HG03442 (cell line): Measurements from ENCODE around the gene POLR2L.

ENCODE experiments used
- ATAC-seq: cut with Tn5 transposase; IDR thresholded peaks from one replicate; pipeline ENCODE4 v1.9.1; 2021; ENCODE audit warnings: mild to moderate bottlenecking, moderate library complexity; ENCODE audit not compliant: unreplicated experiment

The POLR2L gene

DNA sequence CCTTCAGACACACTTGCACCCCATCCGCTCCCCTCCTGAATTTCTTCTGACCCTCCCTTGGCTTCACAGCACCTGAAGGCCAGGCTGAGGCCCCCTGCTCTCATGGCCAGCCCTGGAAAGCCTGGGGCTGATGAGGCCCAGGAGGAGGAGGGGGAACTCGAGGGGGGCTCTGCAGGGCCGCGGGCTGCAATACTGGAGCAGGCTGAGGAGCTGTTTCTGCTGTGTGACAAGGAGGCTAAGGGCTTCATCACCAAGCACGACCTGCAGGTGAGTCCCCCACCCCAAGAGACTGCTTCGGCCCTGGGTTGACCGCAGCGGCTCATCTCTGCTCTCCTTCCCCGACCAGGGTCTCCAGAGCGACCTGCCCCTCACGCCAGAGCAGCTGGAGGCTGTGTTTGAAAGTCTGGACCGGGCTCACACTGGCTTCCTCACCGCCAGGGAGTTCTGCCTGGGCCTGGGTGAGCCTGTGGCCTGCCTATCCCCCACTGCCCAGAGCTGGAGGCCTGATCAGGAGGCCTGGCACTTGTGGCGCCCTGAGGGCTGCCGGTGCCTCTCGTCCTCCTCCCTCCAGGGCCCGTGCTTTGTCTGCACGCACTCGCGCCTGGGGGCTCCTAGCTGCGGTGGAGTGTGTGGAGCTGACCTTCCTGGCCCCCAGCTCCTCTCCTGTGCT is 13.7 kb downstream of the POLR2L start:
- ATAC-seq: no peak

DNA sequence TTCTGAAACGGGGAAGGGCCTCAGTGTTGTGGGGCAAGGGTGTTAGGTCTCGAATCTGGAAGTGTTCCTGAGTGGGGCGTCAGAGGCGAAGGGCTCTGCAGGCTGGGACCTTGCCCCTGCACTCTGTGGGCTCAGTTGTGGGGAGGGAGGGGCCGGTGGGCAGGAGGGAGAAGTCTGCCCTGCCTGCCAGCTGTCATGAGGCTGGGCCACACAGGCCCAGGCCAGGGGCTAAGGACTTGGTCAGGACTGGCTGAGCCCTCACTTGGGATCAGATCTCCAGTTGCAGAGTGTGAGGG is 14.5 kb downstream of the POLR2L start, which contains the start of gene CRACR2B:
Gene CRACR2B, plus strand, starts transcription at position 23 of the 296 bp plus-strand sequence. CDS start 689 bp downstream, outside the sequence.
- no peak for ATAC-seq

DNA sequence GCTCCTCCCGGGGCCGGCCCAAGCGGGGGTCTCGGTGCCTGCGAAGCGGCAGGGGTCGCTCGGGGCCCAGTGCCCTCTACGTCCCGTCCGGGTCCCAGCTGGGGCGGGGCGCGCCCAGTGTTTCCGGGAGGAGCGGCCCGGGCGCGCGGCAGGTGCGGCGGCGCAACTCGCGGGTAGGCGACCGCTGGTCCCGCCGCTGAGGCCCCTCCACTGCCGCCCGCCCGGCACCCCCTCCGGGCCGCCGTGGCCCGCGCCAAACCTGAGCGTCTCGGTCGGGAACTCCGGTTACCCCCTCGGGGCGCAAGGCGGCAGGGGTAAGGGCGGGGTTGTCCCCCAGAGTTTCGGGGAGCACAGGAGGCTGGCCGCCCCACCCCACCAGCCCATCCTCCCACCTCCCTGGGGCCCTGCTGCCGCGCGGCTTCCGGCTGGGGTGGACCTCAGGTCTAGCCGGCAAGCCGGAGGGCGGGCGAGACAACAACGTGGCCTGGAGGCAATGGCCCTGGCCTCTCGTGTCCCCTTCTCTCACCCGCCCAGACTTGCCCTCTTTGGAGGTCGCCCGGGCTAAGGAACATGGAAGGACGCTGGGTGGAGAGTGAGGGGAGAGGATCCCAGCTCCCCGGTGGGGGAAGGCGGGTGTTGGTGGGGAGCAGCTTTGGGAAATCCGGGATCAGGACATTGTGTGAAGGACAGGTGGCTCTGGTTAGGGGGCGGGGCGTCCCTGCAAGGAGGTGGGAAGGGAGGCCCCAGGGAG is 15.0 kb downstream of the POLR2L start:
- no peak for ATAC-seq

DNA sequence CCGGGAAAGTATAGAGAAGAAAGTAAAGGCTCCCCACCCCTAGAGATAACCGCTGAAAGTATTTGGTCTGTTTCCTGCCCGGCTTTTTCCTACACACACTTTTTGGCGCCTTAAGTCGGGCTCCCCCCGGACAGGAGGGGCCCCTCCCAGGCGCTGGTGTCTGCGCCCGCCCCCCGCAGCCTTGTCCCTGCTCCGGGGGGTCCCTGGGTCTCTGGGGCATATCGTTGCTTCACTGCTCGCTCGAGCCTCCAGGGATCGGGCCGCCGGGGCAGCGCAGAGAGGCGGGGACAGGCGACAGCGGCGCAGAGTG is 15.5 kb downstream of the POLR2L start:
- no peak for ATAC-seq

DNA sequence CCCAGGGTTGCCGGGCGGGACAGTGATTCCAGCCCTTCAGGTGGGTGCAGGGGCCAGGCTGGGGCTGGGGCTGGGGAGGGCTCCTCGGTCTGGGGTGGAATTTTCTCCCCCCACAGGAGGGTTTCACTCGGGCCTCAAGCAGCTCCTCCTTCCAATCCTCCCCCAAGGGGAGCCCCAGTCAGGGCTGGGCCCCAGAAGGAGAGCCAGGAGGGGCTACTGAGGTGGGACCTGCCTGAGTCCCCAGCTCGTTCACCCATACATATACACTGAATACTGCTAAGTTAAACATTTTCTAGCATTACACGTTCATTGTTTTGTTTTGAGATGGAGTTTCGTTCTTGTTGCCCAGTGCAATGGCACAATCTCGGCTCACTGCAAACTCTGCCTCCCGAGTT is 16.1 kb downstream of the POLR2L start:
- ATAC-seq: no peak

DNA sequence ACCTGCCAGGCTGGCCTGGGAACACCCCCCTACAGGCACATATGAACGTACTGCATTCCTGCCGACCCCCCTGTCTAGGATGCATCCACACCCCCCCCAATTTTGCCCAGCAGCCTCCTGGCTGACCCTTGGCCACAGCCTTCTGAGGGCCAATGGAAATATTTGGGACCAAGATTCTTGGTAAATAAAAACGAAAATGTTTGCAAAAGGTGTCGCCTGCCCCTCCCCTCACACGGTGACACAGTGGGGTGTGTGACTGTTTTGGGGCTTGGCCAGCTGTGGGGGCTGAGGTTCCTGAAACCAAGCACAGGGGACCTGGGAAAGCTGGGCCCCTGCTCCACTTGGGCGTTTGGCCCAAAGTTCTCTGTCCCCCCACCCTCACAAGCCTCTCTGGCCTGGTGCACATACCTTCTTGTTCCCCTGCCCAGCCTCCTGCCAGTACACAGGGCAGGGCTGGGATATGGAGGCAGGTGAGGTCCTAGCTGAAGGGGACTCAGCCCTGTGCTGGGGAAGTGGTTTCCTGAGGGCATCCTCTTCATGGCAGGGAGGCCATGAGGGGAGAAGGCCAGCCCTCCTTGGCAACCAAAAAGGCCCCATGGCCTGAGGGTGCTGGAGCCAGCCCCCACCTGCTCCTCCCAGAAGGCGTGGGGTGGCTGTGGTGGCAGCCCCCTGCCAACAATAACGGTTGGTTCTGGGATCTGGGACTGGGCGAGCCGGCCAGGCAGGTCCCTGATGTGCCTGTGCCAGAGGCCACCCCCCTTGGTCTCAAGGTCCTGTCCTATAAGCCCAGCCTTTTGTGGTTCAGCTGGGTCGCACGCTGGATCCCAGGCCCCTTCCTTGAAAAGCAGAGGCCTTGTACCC is 16.7 kb downstream of the POLR2L start:
- no peak for ATAC-seq

DNA sequence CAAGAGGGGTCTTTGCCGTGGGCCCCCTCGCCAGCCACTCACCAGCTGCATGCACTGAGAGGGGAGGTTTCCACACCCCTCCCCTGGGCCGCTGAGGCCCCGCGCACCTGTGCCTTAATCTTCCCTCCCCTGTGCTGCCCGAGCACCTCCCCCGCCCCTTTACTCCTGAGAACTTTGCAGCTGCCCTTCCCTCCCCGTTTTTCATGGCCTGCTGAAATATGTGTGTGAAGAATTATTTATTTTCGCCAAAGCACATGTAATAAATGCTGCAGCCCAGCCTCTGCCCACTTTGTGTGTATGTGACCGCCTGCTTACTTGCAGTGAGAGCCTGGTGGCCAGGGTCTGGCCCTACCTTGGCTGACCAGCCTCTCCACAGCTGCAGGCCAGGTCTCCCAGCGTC is 17.4 kb downstream of the POLR2L start:
- ATAC-seq: no peak

DNA sequence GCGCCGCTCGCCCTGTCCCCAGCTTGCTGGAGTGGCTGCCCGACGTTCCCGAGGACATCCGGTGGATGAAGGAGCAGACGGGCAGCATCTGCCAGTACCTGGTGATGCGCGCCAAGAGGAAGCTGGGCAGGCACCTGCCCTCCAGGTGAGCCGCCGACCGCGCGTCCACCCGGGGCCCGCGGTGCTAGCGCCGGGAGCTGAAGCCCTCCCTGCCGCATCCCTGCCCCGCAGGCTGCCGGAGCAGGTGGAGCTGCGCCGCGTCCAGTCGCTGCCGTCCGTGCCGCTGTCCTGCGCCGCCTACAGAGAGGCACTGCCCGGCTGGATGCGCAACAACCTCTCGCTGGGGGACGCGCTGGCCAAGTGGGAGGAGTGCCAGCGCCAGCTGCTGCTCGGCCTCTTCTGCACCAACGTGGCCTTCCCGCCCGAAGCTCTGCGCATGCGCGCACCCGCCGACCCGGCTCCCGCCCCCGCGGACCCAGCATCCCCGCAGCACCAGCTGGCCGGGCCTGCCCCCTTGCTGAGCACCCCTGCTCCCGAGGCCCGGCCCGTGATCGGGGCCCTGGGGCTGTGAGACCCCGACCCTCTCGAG is 17.9 kb downstream of the POLR2L start:
- ATAC-seq: no peak

DNA sequence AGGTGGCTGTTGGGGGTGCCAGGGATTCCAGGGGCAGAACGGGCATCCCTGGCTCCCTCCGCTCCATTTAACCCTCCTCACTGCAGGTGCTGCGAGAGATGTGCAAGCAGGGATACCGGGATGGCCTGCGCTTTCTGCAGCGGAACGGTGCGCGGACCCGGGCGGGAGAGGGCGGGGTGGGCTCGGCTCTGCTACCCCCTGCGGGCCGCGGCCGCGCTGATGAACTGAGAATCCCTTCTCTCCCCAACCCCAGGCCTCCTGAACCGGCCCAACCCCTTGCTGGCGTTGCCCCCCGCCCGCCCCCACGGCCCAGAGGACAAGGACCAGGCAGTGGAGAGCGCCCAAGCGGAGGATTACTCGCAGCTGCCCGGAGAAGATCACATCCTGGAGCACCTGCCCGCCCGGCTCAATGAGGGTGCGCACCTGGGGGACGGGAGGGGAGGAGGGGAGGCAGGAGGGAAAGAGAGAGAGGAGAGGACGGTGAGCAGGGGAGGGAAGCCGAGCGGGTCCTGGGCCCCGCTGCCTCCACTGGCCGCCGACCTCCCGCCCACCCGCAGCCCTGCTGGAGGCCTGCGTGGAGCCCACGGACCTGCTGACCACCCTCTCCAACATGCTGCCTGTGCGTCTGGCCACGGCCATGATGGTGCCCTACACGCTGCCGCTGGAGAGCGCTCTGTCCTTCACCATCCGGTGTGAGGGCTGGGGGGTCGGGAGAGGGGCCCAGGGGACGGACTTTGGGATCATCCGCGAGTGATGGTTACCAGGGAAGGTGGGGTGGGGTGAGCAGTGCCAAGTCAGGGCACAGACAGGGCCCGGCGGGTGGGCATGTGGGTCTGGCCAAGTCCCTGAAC is 18.7 kb downstream of the POLR2L start:
- no peak for ATAC-seq

DNA sequence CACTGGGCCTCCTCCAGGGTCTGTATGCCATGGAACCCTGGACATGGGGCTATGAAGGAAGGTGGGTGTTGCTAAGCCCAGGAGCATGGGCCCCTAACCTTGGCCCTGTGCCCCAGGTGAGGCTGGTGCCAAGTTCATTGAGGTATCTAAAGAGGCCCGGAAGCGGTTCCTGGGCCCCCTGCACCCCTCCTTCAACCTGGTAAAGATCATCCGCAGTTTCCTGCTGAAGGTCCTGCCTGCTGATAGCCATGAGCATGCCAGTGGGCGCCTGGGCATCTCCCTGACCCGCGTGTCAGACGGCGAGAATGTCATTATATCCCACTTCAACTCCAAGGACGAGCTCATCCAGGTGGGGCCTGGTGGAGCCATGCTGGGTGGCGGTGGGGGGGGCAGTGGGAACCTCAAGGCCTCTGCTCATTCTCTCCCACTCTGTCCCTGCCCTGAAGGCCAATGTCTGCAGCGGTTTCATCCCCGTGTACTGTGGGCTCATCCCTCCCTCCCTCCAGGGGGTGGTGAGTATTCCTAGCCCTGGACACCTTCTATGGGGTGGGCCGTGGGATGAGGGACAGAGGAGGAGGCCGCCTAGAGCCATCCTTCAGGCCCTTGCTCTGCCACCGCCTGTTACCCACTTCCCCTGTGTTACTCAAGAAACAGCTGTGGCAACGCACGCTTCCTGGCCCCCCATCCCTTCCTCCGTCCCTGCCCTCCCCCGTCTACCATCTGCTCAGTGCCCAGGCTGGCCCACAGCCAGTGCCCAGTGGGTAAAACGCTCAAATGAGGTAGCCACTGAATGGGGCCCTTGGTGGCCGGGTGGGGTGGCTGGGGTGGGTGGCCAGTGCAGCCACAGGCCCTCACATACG is 20.6 kb downstream of the POLR2L start:
- ATAC-seq: no peak

DNA sequence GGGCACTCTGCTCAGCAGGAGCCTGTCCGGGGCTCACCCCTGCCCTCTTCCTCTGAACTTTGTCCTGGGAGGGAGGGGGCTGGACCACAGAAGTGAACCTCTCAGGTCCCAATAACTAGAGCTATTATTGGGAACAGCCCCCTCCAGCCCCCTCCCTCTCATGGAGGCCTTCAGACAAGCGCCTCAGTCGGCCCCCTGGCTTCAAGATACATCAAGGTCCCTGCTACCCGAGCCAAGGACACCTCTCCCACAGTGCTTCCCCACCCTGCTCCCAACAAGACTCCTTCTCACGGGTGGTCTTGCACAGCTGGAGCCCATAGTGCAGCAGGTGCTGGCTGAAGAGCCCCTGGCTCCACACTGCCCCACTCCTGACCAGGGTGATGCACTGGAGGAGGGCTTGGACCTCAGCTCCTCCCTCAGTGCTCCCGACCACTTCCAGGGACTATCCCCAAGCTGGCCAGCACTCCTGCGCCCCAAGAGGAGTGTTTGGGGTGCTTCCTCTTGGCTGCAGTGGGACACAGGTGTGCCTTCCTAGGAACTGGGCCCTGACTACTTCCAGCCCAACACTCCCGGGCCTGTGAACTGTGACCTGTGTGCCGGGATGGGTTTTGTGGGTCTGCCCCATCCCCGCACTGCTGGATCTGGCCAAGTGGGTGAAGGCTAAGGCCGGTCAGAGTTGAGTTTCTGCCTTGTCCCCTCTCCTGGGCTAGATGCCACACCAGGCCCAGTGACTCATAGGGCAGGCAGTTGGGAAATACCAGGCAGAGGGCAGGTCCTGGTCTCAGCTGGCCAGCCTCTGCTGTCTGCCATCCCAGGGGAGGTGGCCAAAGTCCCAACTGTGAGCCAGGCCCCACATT is 21.4 kb downstream of the POLR2L start:
- no peak for ATAC-seq

DNA sequence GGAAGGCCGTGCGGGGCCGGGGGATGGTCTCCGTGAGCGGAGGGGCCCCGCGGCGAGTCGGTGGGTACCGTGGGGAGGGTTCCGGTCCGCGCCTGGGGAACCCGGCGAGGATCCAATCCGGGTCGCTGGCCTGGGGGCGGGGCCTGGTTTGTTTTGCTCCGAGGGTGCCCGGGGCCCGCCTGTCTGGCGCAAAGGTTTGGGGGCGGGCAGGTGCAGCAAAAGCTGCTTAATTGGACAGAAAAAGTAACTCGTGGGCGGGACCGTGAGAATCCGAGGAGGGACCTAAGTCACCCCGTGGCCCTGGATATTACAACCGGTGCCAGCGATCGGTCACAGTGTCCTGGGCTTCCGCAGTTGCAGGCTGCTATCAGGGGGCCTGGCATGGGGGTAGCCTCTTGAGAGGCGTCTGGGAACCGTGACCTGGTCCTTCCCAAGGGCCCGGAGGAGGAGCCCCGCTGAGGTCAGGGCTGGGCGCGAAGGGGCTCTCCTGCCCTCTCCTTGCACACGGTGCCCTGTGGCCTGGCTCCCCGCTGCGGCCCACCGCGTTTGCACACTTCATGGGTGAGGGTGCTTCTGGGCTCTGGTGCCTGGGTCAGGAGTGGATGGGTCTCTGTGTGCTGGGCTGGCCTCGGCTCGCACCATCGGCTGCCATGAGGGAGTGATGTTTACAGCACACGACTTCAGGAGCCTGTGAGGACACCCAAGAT is 22.2 kb downstream of the POLR2L start:
- peak; percentile 53 for ATAC-seq

DNA sequence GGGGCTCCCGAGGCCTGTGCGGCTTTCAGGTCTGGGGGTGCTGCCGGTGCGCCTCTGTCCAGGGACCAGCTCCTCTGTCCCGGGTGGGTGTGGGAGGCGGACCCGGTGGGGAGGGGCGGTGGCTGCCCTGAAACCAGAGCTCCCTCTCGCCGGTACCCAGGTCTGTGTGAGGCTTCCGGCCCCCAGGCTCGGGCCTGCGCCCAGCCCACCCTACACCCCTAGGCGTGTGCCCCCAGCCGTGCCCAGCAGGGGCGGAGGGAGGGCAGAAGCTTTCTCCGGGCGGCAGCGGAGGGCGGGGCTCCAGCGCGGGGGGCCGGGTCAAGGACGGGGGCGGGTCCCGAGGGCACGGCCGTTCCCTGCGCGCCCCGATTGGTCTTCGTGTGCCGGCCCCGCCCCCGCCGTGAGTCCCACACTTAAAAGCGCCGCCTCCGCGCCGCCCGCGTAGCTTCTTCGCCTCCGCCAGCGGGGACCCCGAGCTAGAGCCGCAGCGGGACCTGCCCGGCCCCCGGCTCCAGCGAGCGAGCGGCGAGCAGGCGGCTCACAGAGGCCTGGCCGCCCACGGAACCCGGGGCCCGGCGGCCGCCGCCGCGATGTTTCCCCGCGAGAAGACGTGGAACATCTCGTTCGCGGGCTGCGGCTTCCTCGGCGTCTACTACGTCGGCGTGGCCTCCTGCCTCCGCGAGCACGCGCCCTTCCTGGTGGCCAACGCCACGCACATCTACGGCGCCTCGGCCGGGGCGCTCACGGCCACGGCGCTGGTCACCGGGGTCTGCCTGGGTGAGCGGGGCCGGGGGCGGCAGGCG is 23.0 kb downstream of the POLR2L start:
- peak; percentile 48 for ATAC-seq

DNA sequence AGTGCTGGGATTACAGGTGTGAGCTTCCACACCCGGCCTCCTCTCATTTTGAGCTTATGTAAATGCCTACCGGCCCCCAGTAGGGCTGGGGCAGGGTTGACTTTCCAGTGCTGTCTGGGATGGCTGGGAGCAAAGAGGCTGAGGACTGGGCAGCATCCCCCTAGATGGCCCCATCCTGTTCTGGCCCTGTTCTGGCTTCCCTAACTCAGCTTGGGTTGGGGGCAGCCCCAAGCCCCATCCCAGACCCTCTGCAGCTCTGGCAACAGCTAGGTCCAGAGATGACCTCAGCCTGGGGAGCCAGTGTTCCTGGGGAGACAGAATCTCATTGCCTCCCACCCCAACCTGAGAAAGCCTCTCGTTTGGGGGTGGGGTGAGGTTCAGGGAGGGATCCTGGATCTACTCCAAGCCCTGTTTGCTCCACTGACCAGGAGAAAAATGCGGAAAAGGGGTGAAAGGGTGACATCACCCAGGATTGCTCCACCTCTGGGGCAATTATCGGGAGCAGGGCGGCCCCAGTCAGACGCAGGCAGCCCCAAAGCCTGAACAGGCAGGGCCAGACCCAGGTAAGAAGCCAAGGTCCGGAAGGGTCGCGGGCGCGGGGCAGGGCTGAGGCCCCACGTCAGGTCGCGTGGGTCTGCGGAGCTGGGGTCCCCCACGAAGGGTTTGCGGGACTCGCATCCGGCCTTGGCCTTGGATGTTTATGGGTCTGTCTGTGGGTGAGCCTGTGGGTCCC is 23.8 kb downstream of the POLR2L start, which contains the start of gene PNPLA2:
Gene PNPLA2, plus strand, starts transcription at position 519 of the 733 bp plus-strand sequence. CDS start 805 bp downstream, outside the sequence.
- no peak for ATAC-seq

DNA sequence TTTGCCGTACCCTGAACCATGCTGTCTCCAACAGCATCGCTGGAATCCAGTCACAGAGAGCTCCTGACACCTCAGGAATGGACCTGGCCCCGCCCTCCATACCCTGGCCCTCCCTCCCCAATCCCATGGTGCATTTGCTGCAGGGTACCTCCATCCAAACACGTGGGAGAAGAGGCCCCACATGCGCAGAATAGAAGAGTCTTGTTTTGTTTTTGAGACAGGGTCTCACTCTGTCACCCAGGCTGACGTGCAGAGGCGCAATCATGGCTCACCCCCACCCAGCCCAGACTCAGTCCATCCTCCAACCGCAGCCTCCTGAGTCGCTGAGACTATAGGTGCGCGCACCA is 25.9 kb downstream of the POLR2L start:
- no peak for ATAC-seq

DNA sequence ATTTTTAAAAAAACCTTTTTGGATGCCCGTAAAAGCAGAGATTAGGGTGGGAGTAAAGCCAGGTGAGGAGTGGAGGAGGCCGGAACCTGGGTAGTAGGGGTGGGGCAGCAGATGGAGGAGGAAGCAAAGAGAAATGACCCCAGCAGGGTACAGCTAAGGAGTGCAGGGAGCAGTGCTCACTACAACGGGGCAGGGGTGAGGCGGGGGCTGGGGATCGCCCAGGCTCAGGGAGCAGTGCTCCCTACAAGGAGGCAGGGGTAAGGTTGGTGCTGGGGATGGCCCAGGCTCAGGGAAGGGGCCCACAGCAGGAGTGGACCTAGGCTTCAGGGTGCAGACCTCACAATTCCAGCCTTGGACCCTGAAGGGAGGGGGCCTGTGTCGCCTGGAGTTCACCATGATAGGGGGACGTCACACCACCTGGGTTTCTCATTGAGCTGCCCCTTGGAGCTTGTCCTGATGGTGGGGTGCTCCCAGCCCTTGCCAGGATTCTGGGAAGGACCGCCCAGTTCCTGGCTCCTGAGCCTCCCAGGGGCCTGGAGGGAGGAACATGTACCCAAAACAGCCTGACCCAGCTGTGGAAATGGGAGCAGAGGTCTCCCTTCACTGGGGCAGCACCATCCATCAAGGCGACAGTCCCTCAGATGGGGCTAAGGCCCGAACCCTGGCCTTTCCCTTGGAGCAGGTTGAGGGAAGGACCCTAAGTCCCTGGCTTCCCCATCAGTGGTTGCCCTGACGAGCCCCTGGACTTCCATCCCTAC is 26.5 kb downstream of the POLR2L start:
- no peak for ATAC-seq
